Measurements from ENCODE around the gene IGF1R. TPM values are rescaled to one million over a fixed set of nuclear protein-coding genes. Genes with fewer than 3 reads are reported as not detected.
A peak's percentile ranks its signal among the peaks of the same experiment; 100 is the strongest.

Gene IGF1R
- total and polyA plus RNA-seq, 2 of the 13 experiments (the other 11 are each of a cell fraction or from before 2014, with no cell fraction given): 15.9 to 18.4 TPM

DNA sequence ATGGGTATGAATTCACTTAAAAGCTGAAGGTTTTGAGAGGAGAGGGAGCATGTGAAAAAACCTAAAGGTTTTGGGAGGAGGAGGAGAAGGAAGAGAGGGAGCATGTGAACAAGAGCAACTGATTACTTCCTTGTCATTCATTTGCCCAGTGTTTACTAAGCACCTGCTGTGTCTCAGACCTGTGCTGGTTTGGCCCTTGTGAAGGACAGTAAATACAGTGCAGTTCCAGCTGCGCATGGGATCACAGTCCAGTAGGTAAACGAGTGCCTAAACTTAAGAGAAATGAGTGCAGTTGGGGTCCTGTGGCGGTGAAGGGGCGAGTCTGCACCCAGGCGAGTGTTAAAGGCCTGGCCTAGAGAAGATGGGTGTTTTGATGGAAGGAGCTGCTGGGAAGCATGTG, 38.6 kb downstream of the IGF1R start (continued):
- TF ChIP-seq, protein P1, sequence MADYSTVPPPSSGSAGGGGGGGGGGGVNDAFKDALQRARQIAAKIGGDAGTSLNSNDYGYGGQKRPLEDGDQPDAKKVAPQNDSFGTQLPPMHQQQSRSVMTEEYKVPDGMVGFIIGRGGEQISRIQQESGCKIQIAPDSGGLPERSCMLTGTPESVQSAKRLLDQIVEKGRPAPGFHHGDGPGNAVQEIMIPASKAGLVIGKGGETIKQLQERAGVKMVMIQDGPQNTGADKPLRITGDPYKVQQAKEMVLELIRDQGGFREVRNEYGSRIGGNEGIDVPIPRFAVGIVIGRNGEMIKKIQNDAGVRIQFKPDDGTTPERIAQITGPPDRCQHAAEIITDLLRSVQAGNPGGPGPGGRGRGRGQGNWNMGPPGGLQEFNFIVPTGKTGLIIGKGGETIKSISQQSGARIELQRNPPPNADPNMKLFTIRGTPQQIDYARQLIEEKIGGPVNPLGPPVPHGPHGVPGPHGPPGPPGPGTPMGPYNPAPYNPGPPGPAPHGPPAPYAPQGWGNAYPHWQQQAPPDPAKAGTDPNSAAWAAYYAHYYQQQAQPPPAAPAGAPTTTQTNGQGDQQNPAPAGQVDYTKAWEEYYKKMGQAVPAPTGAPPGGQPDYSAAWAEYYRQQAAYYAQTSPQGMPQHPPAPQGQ (CRISPR knock-in tag; IDR thresholded peaks at IDR 0.05; ENCODE audit: borderline replicate concordance): no peak
- TF ChIP-seq GMEB2 (CRISPR knock-in tag; IDR thresholded peaks at IDR 0.05; ENCODE audit: low read depth): no peak
- TF ChIP-seq, protein P2, sequence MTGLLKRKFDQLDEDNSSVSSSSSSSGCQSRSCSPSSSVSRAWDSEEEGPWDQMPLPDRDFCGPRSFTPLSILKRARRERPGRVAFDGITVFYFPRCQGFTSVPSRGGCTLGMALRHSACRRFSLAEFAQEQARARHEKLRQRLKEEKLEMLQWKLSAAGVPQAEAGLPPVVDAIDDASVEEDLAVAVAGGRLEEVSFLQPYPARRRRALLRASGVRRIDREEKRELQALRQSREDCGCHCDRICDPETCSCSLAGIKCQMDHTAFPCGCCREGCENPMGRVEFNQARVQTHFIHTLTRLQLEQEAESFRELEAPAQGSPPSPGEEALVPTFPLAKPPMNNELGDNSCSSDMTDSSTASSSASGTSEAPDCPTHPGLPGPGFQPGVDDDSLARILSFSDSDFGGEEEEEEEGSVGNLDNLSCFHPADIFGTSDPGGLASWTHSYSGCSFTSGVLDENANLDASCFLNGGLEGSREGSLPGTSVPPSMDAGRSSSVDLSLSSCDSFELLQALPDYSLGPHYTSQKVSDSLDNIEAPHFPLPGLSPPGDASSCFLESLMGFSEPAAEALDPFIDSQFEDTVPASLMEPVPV (CRISPR knock-in tag; IDR thresholded peaks at IDR 0.05): no peak
- TF ChIP-seq ZNF354B (CRISPR knock-in tag; IDR thresholded peaks at IDR 0.05): no peak
- TF ChIP-seq NFYB (CRISPR knock-in tag; IDR thresholded peaks at IDR 0.05): no peak
- no peak for TF ChIP-seq ZNF646 (CRISPR knock-in tag; IDR thresholded peaks at IDR 0.05)
- TF ChIP-seq ZNF280D (CRISPR knock-in tag; IDR thresholded peaks at IDR 0.05): no peak
- peak; percentile 42; the same call in 1 of the 2 replicates for TF ChIP-seq SAP130 (CRISPR knock-in tag; IDR thresholded peaks at IDR 0.05; ENCODE audit: low read depth)
- no peak for TF ChIP-seq CEBPG (CRISPR knock-in tag; IDR thresholded peaks at IDR 0.05)
- TF ChIP-seq, protein P3, sequence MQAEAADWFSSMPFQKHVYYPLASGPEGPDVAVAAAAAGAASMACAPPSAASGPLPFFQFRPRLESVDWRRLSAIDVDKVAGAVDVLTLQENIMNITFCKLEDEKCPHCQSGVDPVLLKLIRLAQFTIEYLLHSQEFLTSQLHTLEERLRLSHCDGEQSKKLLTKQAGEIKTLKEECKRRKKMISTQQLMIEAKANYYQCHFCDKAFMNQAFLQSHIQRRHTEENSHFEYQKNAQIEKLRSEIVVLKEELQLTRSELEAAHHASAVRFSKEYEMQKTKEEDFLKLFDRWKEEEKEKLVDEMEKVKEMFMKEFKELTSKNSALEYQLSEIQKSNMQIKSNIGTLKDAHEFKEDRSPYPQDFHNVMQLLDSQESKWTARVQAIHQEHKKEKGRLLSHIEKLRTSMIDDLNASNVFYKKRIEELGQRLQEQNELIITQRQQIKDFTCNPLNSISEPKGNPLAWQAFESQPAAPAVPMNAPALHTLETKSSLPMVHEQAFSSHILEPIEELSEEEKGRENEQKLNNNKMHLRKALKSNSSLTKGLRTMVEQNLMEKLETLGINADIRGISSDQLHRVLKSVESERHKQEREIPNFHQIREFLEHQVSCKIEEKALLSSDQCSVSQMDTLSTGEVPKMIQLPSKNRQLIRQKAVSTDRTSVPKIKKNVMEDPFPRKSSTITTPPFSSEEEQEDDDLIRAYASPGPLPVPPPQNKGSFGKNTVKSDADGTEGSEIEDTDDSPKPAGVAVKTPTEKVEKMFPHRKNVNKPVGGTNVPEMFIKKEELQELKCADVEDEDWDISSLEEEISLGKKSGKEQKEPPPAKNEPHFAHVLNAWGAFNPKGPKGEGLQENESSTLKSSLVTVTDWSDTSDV (CRISPR knock-in tag; IDR thresholded peaks at IDR 0.05): no peak
- no peak for TF ChIP-seq MAX (IDR thresholded peaks at IDR 0.05)
